ENCODE measurements around the gene CAPN5. TPM values are rescaled to one million over a fixed set of nuclear protein-coding genes. Genes with fewer than 3 reads are reported as not detected.
A peak's percentile ranks its signal among the peaks of the same experiment; 100 is the strongest.

The CAPN5 gene
- polyA plus RNA-seq, 2 of the 4 experiments (the other 2 are of a cell fraction): 9.4 to 12.9 TPM

GRCh38 chr11:77104727-77105126 is 38.0 kb downstream of the CAPN5 start (continued):
- no peak for TF ChIP-seq USF2 (IDR thresholded peaks at IDR 0.05)
- no peak for TF ChIP-seq CHD4 (IDR thresholded peaks at IDR 0.05; ENCODE audit: borderline replicate concordance)
- TF ChIP-seq E2F6 (IDR thresholded peaks at IDR 0.05; ENCODE audit: borderline replicate concordance, low read depth): no peak
- no peak for TF ChIP-seq MAZ (IDR thresholded peaks at IDR 0.05; ENCODE audit: borderline replicate concordance, low read depth, low read length)
- no peak for TF ChIP-seq PHF8 (IDR thresholded peaks at IDR 0.05; ENCODE audit: borderline replicate concordance, low read depth)

GRCh38 chr11:77106321-77106720 is 39.5 kb downstream of the CAPN5 start:
- ChIA-PET CTCF (interaction anchor here (0.6 to 23.6 kb wide), 13 partner anchors 7 to 1150 kb away, joined by 3 to 290 read pairs (median 5); partner anchors contain the start of gene MYO7A), POLR2A (interaction anchor here (1.5 kb wide), 1 partner anchor 40 kb away, joined by 4 read pairs; the partner anchor contains the start of gene CAPN5)
- DNase-seq (ENCODE audit: low read depth in 1 of 2, low spot score in 1 of 2): no peak
- Histone ChIP-seq H3K4me1 (peaks cover 58% of the 10 kb centered on the region), H3K27ac (peak overlapping the region in 1 of 2 experiments; percentile 83; a peak in 4 of 6 replicates), H3K9me3 (no peaks in the 10 kb centered on the region), H3K4me2 (peak overlapping the region; percentile 26; the same call in 1 of the 3 replicates), H3K4me3 (no peak overlapping the region)
- FAIRE-seq: no peak
- ATAC-seq: no peak
- TF ChIP-seq FOSB (CRISPR knock-in tag; IDR thresholded peaks at IDR 0.05) (no peak), POLR2AphosphoS2 (conservative IDR thresholded peaks at IDR 0.05; ENCODE audit: low read length) (no peak), CHD4 (IDR thresholded peaks at IDR 0.05; ENCODE audit: borderline replicate concordance) (no peak), RCOR1 (IDR thresholded peaks at IDR 0.05; ENCODE audit: low read depth, low read length) (no peak), JUNB (IDR thresholded peaks at IDR 0.05) (no peak), KDM5A (IDR thresholded peaks at IDR 0.05) (no peak), FOXS1 (CRISPR knock-in tag; IDR thresholded peaks at IDR 0.05) (no peak)
- 84% methylated on average over 4 of the region's 7 CpGs for WGBS (ENCODE audit: missing lambda C conversion rate)

- FAIRE-seq (no peak), ATAC-seq (no peak), DNase-seq (ENCODE audit: low read depth in 1 of 2, low spot score in 1 of 2) (no peak)
- Histone ChIP-seq H3K4me2 (peak overlapping the region; percentile 26; the same call in 1 of the 3 replicates), H3K27ac (peak overlapping the region in 1 of 2 experiments; percentile 83; a peak in 4 of 6 replicates), H3K4me1 (peaks cover 58% of the 10 kb centered on the region), H3K4me3 (no peak overlapping the region), H3K9me3 (no peaks in the 10 kb centered on the region)
- CTCF ChIA-PET: interaction anchor here (0.6 to 23.6 kb wide), 10 partner anchors 11 to 1150 kb away, joined by 3 to 290 read pairs (median 4); partner anchors contain the start of genes CAPN5 and MYO7A
- 96% methylated on average over 12 of the region's 13 CpGs for WGBS (ENCODE audit: missing lambda C conversion rate)
- TF ChIP-seq ZNF302 (CRISPR knock-in tag; IDR thresholded peaks at IDR 0.05) (no peak), RAD21 (conservative IDR thresholded peaks at IDR 0.05 in 1 of 2, IDR thresholded peaks at IDR 0.05 in 1 of 2) (no peak), SREBF2 (IDR thresholded peaks at IDR 0.05) (no peak), POLR2A (IDR thresholded peaks at IDR 0.05; ENCODE audit: low read length) (no peak), HEYL (CRISPR knock-in tag; IDR thresholded peaks at IDR 0.05) (no peak), GATA3 (IDR thresholded peaks at IDR 0.05; ENCODE audit: borderline replicate concordance) (no peak), ELK1 (IDR thresholded peaks at IDR 0.05; ENCODE audit: low read depth, low read length) (no peak), HES2 (IDR thresholded peaks at IDR 0.05) (no peak)
- POLR2A ChIA-PET: no interaction called here
These were observed 40.0 kb downstream of the CAPN5 start for GRCh38 chr11:77106759-77107158.
